Measurements from ENCODE around the gene PHACTR4. TPM values are rescaled to one million over a fixed set of nuclear protein-coding genes. Genes with fewer than 3 reads are reported as not detected.

Gene PHACTR4
- total and polyA plus RNA-seq, 2 of the 4 experiments (the other 2 are of a cell fraction): 7.5 to 15.0 TPM

GRCh38 chr1:28507247-28507645 is 137.7 kb downstream of the PHACTR4 start:
- dilution Hi-C loops (cut with HindIII; ENCODE audit: low sequenced_read_pairs, unreplicated experiment): no loop called here
- H3K9ac ChIP-seq (ENCODE audit: low read depth, low read length): peak overlapping the region; percentile 69
- H2BK120ac ChIP-seq (ENCODE audit: low read depth, low read length): peak overlapping the region; percentile 12; the same call in 1 of the 2 replicates
- H3K36me3 ChIP-seq (ENCODE audit: control insufficient read depth, insufficient read depth, low read length): peaks cover 46% of the 10 kb centered on the region
- TF ChIP-seq NFE2L2 (IDR thresholded peaks at IDR 0.05; ENCODE audit: low read depth, low read length) (no peak), FOS (IDR thresholded peaks at IDR 0.05; ENCODE audit: low read depth, low read length) (no peak), ELK1 (IDR thresholded peaks at IDR 0.05; ENCODE audit: borderline replicate concordance, low read depth, low read length) (no peak), POLR2A (IDR thresholded peaks at IDR 0.05; ENCODE audit: low read depth, low read length) (no peak; the same call in 1 of the 2 replicates), CHD1 (IDR thresholded peaks at IDR 0.05; ENCODE audit: low read depth, low read length) (no peak; the same call in 1 of the 2 replicates), SMC3 (IDR thresholded peaks at IDR 0.05; ENCODE audit: low read depth, low read length) (no peak), MAZ (IDR thresholded peaks at IDR 0.05; ENCODE audit: borderline replicate concordance, low read depth, low read length) (no peak), USF2 (IDR thresholded peaks at IDR 0.05; ENCODE audit: low read depth, low read length) (no peak), MAFK (IDR thresholded peaks at IDR 0.05; ENCODE audit: low read depth, low read length) (no peak), CEBPB (IDR thresholded peaks at IDR 0.05; ENCODE audit: low read depth, low read length) (no peak)
- TF ChIP-seq, protein P1, sequence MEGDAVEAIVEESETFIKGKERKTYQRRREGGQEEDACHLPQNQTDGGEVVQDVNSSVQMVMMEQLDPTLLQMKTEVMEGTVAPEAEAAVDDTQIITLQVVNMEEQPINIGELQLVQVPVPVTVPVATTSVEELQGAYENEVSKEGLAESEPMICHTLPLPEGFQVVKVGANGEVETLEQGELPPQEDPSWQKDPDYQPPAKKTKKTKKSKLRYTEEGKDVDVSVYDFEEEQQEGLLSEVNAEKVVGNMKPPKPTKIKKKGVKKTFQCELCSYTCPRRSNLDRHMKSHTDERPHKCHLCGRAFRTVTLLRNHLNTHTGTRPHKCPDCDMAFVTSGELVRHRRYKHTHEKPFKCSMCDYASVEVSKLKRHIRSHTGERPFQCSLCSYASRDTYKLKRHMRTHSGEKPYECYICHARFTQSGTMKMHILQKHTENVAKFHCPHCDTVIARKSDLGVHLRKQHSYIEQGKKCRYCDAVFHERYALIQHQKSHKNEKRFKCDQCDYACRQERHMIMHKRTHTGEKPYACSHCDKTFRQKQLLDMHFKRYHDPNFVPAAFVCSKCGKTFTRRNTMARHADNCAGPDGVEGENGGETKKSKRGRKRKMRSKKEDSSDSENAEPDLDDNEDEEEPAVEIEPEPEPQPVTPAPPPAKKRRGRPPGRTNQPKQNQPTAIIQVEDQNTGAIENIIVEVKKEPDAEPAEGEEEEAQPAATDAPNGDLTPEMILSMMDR (conservative IDR thresholded peaks at IDR 0.05; ENCODE audit: low read depth, low read length): no peak
- 0% methylated on average over 5 of the region's 11 CpGs; no CpG with 5 or more reads in 1 of the 2 experiments for WGBS, 2 experiments (ENCODE audit: extremely low coverage in 2 of 2, insufficient read length in 1 of 2)
- no peak overlapping the region for H2AFZ ChIP-seq (replicated peaks; ENCODE audit: low read length, poor library complexity)
- no peak for ATAC-seq (ENCODE audit: low read depth)
- H3K4ac ChIP-seq (ENCODE audit: low read depth, low read length): peak overlapping the region; percentile 71
- peaks cover 59% of the 10 kb centered on the region for H4K20me1 ChIP-seq (ENCODE audit: insufficient read depth, low read length)
- H3K14ac ChIP-seq (replicated peaks; ENCODE audit: low read depth, low read length): peak overlapping the region; percentile 98
- H2AK5ac ChIP-seq (ENCODE audit: low read depth, low read length): peak overlapping the region; percentile 20; the same call in 1 of the 2 replicates
- H3K4me1 ChIP-seq (ENCODE audit: control insufficient read depth, insufficient read depth, low read length): peaks cover 13% of the 10 kb centered on the region
- ChIA-PET CTCF (no interaction called here), POLR2A (ENCODE audit: unreplicated experiment) (interaction anchor here (0.6 to 1.0 kb wide), 6 partner anchors 39 to 734 kb away, joined by 3 to 10 read pairs (median 4); no protein-coding TSS in a partner anchor)
- peak overlapping the region; percentile 75 for H3K27ac ChIP-seq (ENCODE audit: insufficient read depth, low read length)
- H2AK9ac ChIP-seq (replicated peaks; ENCODE audit: low read depth, low read length, poor library complexity): peak overlapping the region; percentile 76
- BruUV-seq (replicated peaks): no TSS peak
- H2BK20ac ChIP-seq (ENCODE audit: low read depth, low read length): no peak overlapping the region
- H3K4me2 ChIP-seq (ENCODE audit: low read depth, low read length): peak overlapping the region; percentile 97
- peak overlapping the region; percentile 80 to 93 for H4K8ac ChIP-seq (ENCODE audit: low read depth in 2 of 2, low read length in 2 of 2)
- in situ Hi-C loops (cut with MboI; ENCODE audit: low sequenced_read_pairs): no loop called here
- no peak for DNase-seq
- no peak overlapping the region for H2BK15ac ChIP-seq (ENCODE audit: low read depth, low read length)
- no peaks in the 10 kb centered on the region for H3K27me3 ChIP-seq (ENCODE audit: control insufficient read depth, insufficient read depth, low read length)
- H4K91ac ChIP-seq (ENCODE audit: insufficient read depth, low read depth, low read length): peak overlapping the region; percentile 81
- peaks cover 17 to 38% of the 10 kb centered on the region in 2 experiments for H3K79me1 ChIP-seq (ENCODE audit: low read depth in 1 of 2, low read length in 2 of 2)
- H2BK5ac ChIP-seq (ENCODE audit: low read depth, low read length, poor library complexity, severe bottlenecking): peak overlapping the region; percentile 79
- H3K4me3 ChIP-seq (ENCODE audit: insufficient read depth, low read depth, low read length): peak overlapping the region; percentile 88
- H3K9me3 ChIP-seq (ENCODE audit: control insufficient read depth, insufficient read depth, low read length): no peaks in the 10 kb centered on the region
- peaks cover 14% of the 10 kb centered on the region for H3K9me1 ChIP-seq (ENCODE audit: insufficient read depth, low read length)
- intact Hi-C loops (cut with micrococcal nuclease): loop anchor here (5.0 kb wide), 1 partner anchor 100 kb away; no protein-coding TSS in a partner anchor
- peak overlapping the region; percentile 95 for H3K23ac ChIP-seq (ENCODE audit: low read depth, low read length)
- H3K18ac ChIP-seq (ENCODE audit: low read depth, low read length): peak overlapping the region; percentile 87; the same call in 1 of the 2 replicates
- peak overlapping the region; percentile 75 for H4K5ac ChIP-seq (ENCODE audit: low read depth, low read length)
- H3K56ac ChIP-seq (ENCODE audit: extremely low read depth, insufficient read depth, low read length): peak overlapping the region; percentile 99
